Thyroid gland (tissue), 4 donors: ENCODE data around the gene EDN2. TPM values are rescaled to one million over a fixed set of nuclear protein-coding genes. Genes with fewer than 3 reads are reported as not detected.

Experiments used
- DNase-seq, 2 donors: peaks; one replicate each; pipeline ENCODE4 v3.0.0-alpha.2; 2019
- H3K27ac ChIP-seq, 3 donors: fragments of 200-600 bp; sonication (generic); 1 replicate in 2 of 3; 2 replicates in 1 of 3; pipeline ENCODE4 v1.5.1; 2016 to 2019; ENCODE audit warnings: mild to moderate bottlenecking in 1 of 3, moderate library complexity in 1 of 3
- H3K27me3 ChIP-seq: fragments of 200-600 bp; sonication (generic); one replicate; pipeline ENCODE4 v1.5.1; 2019
- H3K36me3 ChIP-seq, 2 donors: fragments of 200-600 bp; sonication (generic); one replicate each; pipeline ENCODE4 v1.5.1; 2016 to 2019
- H3K4me1 ChIP-seq, 2 donors: fragments of 200-600 bp; sonication (generic); one replicate each; pipeline ENCODE4 v1.5.1; 2017 to 2019
- H3K4me3 ChIP-seq, 3 donors: fragments of 200-600 bp; sonication (generic); replicated peaks in 1 of 3; 1 replicate in 2 of 3; 2 replicates in 1 of 3; pipeline ENCODE4 v1.5.1; 2016; ENCODE audit warnings: mild to moderate bottlenecking in 1 of 3
- H3K9me3 ChIP-seq: fragments of 200-600 bp; sonication (generic); one replicate; pipeline ENCODE4 v1.5.1; 2017
- CTCF ChIP-seq, 6 experiments: fragments of 200-600 bp in 3 of 6; fragments of 450-650 bp in 3 of 6; sonication (generic) in 3 of 6; IDR thresholded peaks; one replicate each; pipeline ENCODE4 v1.5.1; 2016 to 2019; ENCODE audit warnings: antibody characterized with exemption in 6 of 6, mild to moderate bottlenecking in 2 of 6, inconsistent platforms in 1 of 6, moderate library complexity in 1 of 6
- POLR2A ChIP-seq, 2 donors: fragments of 450-650 bp; IDR thresholded peaks; one replicate each; pipeline ENCODE4 v1.6.1; 2017; ENCODE audit warnings: antibody characterized with exemption in 2 of 2, mild to moderate bottlenecking in 2 of 2, moderate library complexity in 1 of 2
- WGBS, 2 donors: methylation state at CpG; one replicate each; pipeline ENCODE4 v1.1.5; 2017; 5-methylcytosine and 5-hydroxymethylcytosine counted together
- intact Hi-C: fragments of 100-400 bp; cut with DNase I; formaldehyde crosslinking; loops from one replicate; pipeline ENCODE4 v1.15.1; 2023
- total RNA-seq, 4 donors: library from RNA; depleted of rRNA; stranded (reverse); fragments of >200 nt; gene quantifications; one replicate each; pipeline ENCODE4 v1.2.3, GENCODE V29; 2016

Gene EDN2
- total RNA-seq, 4 donors from 2014 or later = not detected

GRCh38 chr1:41473738-41474362 is 10.6 kb downstream of the EDN2 start:
- 84 to 96% methylated on average over 4 to 6 of the region's 6 CpGs for WGBS, 2 donors
- TF ChIP-seq CTCF (IDR thresholded peaks at IDR 0.05) (no peak), POLR2A (IDR thresholded peaks at IDR 0.05) (no peak)
- intact Hi-C loops = no loop called here

GRCh38 chr1:41471658-41472057 is 12.8 kb downstream of the EDN2 start:
- H3K36me3 ChIP-seq = no peaks in the 10 kb centered on the region
- H3K4me1 ChIP-seq = peaks cover 30 to 31% of the 10 kb centered on the region in 2 donors
- no peak overlapping the region for H3K4me3 ChIP-seq
- no peak overlapping the region for H3K27ac ChIP-seq
- no peaks in the 10 kb centered on the region for H3K9me3 ChIP-seq
- 81 to 94% methylated on average over 6 of the region's 6 CpGs for WGBS, 2 donors
- intact Hi-C loops = no loop called here
- TF ChIP-seq POLR2A (IDR thresholded peaks at IDR 0.05) (no peak), CTCF (IDR thresholded peaks at IDR 0.05) (no peak)
- H3K27me3 ChIP-seq = no peaks in the 10 kb centered on the region
- no peak for DNase-seq

More at GRCh38 chr1:41473738-41474362, 10.6 kb downstream of the EDN2 start:
- Histone ChIP-seq H3K36me3 (no peaks in the 10 kb centered on the region), H3K4me3 (no peak overlapping the region), H3K9me3 (no peaks in the 10 kb centered on the region), H3K4me1 (peaks cover 39 to 52% of the 10 kb centered on the region in 2 donors), H3K27me3 (no peaks in the 10 kb centered on the region), H3K27ac (peak overlapping the region; percentile 71 to 85 (median 82))
- DNase-seq = no peak

GRCh38 chr1:41469706-41470105 is 14.8 kb downstream of the EDN2 start:
- H3K36me3 ChIP-seq = no peaks in the 10 kb centered on the region
- DNase-seq = no peak
- 73 to 80% methylated on average over 5 of the region's 5 CpGs for WGBS, 2 donors
- H3K27me3 ChIP-seq = no peaks in the 10 kb centered on the region
- no peak overlapping the region for H3K27ac ChIP-seq
- peaks cover 10 to 12% of the 10 kb centered on the region in 2 donors for H3K4me1 ChIP-seq
- intact Hi-C loops = no loop called here
- no peaks in the 10 kb centered on the region for H3K9me3 ChIP-seq
- TF ChIP-seq POLR2A (IDR thresholded peaks at IDR 0.05) (no peak), CTCF (IDR thresholded peaks at IDR 0.05) (no peak)
- no peak overlapping the region for H3K4me3 ChIP-seq

- DNase-seq = no peak
- Histone ChIP-seq H3K4me1 (no peaks in the 10 kb centered on the region), H3K36me3 (no peaks in the 10 kb centered on the region), H3K27me3 (no peaks in the 10 kb centered on the region), H3K4me3 (no peak overlapping the region), H3K9me3 (no peaks in the 10 kb centered on the region), H3K27ac (no peak overlapping the region)
- TF ChIP-seq POLR2A (IDR thresholded peaks at IDR 0.05) = no peak
- TF ChIP-seq CTCF (IDR thresholded peaks at IDR 0.05) = no peak
- 87 to 91% methylated on average over 12 of the region's 12 CpGs for WGBS, 2 donors
- intact Hi-C loops = no loop called here
These were observed 16.2 kb downstream of the EDN2 start for GRCh38 chr1:41468122-41468762.

- H3K36me3 ChIP-seq = no peaks in the 10 kb centered on the region
- no peak overlapping the region for H3K4me3 ChIP-seq
- intact Hi-C loops = no loop called here
- DNase-seq = no peak
- no peak overlapping the region for H3K27ac ChIP-seq
- no peaks in the 10 kb centered on the region for H3K4me1 ChIP-seq
- no peaks in the 10 kb centered on the region for H3K9me3 ChIP-seq
- TF ChIP-seq CTCF (IDR thresholded peaks at IDR 0.05) (no peak), POLR2A (IDR thresholded peaks at IDR 0.05) (no peak)
- 73 to 89% methylated on average over 4 of the region's 4 CpGs for WGBS, 2 donors
- H3K27me3 ChIP-seq = no peaks in the 10 kb centered on the region
These were observed 16.8 kb downstream of the EDN2 start for GRCh38 chr1:41467673-41468072.
